Measurements from ENCODE around the gene PKP2. TPM values are rescaled to one million over a fixed set of nuclear protein-coding genes. Genes with fewer than 3 reads are reported as not detected.

Gene PKP2
- total and polyA plus RNA-seq, 4 donors = 8.6 to 35.7 (median 12.8) TPM

DNA sequence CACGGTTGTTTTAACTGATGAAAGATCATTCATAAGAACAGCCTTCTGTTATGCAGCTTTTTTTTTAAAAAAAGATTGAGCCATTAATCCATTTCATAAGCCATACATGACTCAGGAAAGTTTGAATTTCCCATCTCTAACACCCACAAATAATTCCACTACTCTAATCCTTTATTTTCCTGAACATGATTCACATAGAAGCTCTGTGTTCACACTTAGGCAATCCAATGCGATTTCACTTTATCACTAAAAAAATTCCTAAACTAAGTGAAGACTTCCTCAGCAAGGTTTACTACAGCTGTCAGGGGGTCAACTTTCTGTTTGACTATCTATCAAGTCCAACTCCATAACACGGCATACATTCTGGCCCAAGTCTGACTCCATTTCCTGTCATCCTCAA is 25.9 kb downstream of the PKP2 start (continued):
- TF ChIP-seq, protein P1, sequence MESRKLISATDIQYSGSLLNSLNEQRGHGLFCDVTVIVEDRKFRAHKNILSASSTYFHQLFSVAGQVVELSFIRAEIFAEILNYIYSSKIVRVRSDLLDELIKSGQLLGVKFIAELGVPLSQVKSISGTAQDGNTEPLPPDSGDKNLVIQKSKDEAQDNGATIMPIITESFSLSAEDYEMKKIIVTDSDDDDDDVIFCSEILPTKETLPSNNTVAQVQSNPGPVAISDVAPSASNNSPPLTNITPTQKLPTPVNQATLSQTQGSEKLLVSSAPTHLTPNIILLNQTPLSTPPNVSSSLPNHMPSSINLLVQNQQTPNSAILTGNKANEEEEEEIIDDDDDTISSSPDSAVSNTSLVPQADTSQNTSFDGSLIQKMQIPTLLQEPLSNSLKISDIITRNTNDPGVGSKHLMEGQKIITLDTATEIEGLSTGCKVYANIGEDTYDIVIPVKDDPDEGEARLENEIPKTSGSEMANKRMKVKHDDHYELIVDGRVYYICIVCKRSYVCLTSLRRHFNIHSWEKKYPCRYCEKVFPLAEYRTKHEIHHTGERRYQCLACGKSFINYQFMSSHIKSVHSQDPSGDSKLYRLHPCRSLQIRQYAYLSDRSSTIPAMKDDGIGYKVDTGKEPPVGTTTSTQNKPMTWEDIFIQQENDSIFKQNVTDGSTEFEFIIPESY (IDR thresholded peaks at IDR 0.05) = no peak
- no peak for TF ChIP-seq HNF4G (IDR thresholded peaks at IDR 0.05)

DNA sequence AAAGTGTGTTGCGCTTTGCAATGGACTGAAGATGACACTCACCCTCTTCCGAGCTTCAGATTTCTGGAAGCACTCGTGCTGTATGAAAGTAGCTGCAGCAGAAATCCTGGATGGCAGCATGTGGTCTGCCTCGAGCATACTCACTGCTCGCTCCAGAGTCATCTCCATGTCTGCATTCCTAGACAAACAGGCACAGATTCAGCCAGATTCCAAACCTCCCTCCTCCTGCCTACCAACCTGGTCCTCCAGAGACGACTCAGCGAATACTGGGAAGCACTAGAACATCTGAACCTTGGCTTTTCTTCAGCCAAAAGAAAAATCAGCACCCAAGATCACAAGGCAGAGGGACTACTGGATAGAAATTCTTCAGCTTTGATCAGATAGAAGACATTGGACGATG is 27.7 kb downstream of the PKP2 start:
- Histone ChIP-seq H3K27me3 (ENCODE audit: control insufficient read depth in 4 of 4, insufficient read depth in 4 of 4, low read length in 3 of 4) (no peaks in the 10 kb centered on the region), H3K4me1 (ENCODE audit: control insufficient read depth in 4 of 4, insufficient read depth in 4 of 4, low read length in 3 of 4) (peaks cover 0 to 8% (median 3%) of the 10 kb centered on the region in 4 donors), H3K4me3 (ENCODE audit: low read depth in 1 of 3, low read length in 3 of 3) (no peak overlapping the region), H3K36me3 (ENCODE audit: control insufficient read depth in 4 of 4, insufficient read depth in 3 of 4, low read depth in 1 of 4, low read length in 3 of 4) (peaks cover 0 to 18% (median 2%) of the 10 kb centered on the region in 4 donors), H3K27ac (ENCODE audit: low read depth in 1 of 2, low read length in 2 of 2) (no peak overlapping the region), H3K9ac (ENCODE audit: low read depth in 1 of 2, low read length in 2 of 2) (no peak overlapping the region), H3K9me3 (ENCODE audit: control insufficient read depth in 4 of 4, low read length in 3 of 4) (no peaks in the 10 kb centered on the region)
- no peak for DNase-seq (ENCODE audit: low spot score)
- 97% methylated on average over 8 of the region's 8 CpGs for WGBS
- no peak for TF ChIP-seq NR2F2 (IDR thresholded peaks at IDR 0.05)
- TF ChIP-seq, protein P2, sequence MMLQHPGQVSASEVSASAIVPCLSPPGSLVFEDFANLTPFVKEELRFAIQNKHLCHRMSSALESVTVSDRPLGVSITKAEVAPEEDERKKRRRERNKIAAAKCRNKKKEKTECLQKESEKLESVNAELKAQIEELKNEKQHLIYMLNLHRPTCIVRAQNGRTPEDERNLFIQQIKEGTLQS (IDR thresholded peaks at IDR 0.05) = no peak
- TF ChIP-seq RXRA (IDR thresholded peaks at IDR 0.05) = no peak
- TF ChIP-seq, protein P3, sequence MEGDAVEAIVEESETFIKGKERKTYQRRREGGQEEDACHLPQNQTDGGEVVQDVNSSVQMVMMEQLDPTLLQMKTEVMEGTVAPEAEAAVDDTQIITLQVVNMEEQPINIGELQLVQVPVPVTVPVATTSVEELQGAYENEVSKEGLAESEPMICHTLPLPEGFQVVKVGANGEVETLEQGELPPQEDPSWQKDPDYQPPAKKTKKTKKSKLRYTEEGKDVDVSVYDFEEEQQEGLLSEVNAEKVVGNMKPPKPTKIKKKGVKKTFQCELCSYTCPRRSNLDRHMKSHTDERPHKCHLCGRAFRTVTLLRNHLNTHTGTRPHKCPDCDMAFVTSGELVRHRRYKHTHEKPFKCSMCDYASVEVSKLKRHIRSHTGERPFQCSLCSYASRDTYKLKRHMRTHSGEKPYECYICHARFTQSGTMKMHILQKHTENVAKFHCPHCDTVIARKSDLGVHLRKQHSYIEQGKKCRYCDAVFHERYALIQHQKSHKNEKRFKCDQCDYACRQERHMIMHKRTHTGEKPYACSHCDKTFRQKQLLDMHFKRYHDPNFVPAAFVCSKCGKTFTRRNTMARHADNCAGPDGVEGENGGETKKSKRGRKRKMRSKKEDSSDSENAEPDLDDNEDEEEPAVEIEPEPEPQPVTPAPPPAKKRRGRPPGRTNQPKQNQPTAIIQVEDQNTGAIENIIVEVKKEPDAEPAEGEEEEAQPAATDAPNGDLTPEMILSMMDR (IDR thresholded peaks at IDR 0.05; ENCODE audit: low read depth, low read length, missing input control) = no peak
- no peak for TF ChIP-seq RAD21 (IDR thresholded peaks at IDR 0.05)
- TF ChIP-seq, protein P1 (IDR thresholded peaks at IDR 0.05) = no peak
- no peak for TF ChIP-seq YY1 (IDR thresholded peaks at IDR 0.05)

DNA sequence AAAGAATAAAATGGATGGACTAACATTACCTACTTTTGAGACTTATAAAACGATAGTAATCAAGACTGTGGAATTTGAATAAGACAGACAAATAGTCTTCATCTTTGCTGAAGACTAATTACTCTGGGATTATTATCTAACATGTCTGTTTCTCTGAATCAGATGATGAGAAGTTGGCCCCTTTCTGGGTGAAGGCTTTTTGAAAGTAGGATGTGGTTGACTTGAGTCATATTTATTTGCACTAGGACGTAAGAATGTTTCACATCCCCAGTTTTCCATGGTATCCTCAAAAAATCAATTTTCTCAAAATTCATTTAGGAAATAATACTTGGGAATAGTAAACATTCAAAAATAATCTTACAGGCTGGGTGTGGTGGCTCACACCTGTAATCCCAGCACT is 31.8 kb downstream of the PKP2 start:
- Histone ChIP-seq H3K4me3 (ENCODE audit: low read depth in 1 of 3, low read length in 3 of 3) (no peak overlapping the region), H3K4me1 (ENCODE audit: control insufficient read depth in 4 of 4, insufficient read depth in 4 of 4, low read length in 3 of 4) (peaks cover 0 to 15% (median 6%) of the 10 kb centered on the region in 4 donors), H3K27me3 (ENCODE audit: control insufficient read depth in 4 of 4, insufficient read depth in 4 of 4, low read length in 3 of 4) (no peaks in the 10 kb centered on the region), H3K9ac (ENCODE audit: low read depth in 1 of 2, low read length in 2 of 2) (no peak overlapping the region), H3K36me3 (ENCODE audit: control insufficient read depth in 4 of 4, insufficient read depth in 3 of 4, low read depth in 1 of 4, low read length in 3 of 4) (peaks cover 0 to 18% (median 2%) of the 10 kb centered on the region in 4 donors), H3K9me3 (ENCODE audit: control insufficient read depth in 4 of 4, low read length in 3 of 4) (no peaks in the 10 kb centered on the region), H3K27ac (ENCODE audit: low read depth in 1 of 2, low read length in 2 of 2) (no peak overlapping the region)
- DNase-seq (ENCODE audit: low spot score) = no peak
- TF ChIP-seq FOXA1 (IDR thresholded peaks at IDR 0.05) (no peak), NR2F2 (IDR thresholded peaks at IDR 0.05) (no peak), RAD21 (IDR thresholded peaks at IDR 0.05) (no peak), YY1 (IDR thresholded peaks at IDR 0.05) (no peak), HNF4G (IDR thresholded peaks at IDR 0.05) (no peak), FOXA2 (IDR thresholded peaks at IDR 0.05) (no peak), EGR1 (IDR thresholded peaks at IDR 0.05; ENCODE audit: low read depth in 2 of 2) (no peak), TAF1 (conservative IDR thresholded peaks at IDR 0.05) (no peak), GABPA (IDR thresholded peaks at IDR 0.05 in 1 of 2, conservative IDR thresholded peaks at IDR 0.05 in 1 of 2) (no peak)
- TF ChIP-seq, protein P4, sequence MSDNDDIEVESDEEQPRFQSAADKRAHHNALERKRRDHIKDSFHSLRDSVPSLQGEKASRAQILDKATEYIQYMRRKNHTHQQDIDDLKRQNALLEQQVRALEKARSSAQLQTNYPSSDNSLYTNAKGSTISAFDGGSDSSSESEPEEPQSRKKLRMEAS (IDR thresholded peaks at IDR 0.05) = no peak
- 63% methylated on average over 2 of the region's 2 CpGs for WGBS

Data from liver (tissue), 9 donors.